Mononuclear cell (primary cell): ENCODE data around the gene KDF1. TPM values are rescaled to one million over a fixed set of nuclear protein-coding genes. Genes with fewer than 3 reads are reported as not detected.
"Not testable (repeated sequence)": the region's sequence is repeated elsewhere in the genome, so short reads cannot be mapped to it uniquely, and the experiment has no call there.

Source experiments
- H3K27me3 ChIP-seq: 2 replicates; pipeline ENCODE4 v1.6.0; 2011; ENCODE audit warnings: low read length, control low read depth; ENCODE audit not compliant: insufficient read depth
- H3K4me1 ChIP-seq: 2 replicates; pipeline ENCODE4 v1.5.1; 2011; ENCODE audit warnings: mild to moderate bottlenecking, low read length, control low read depth; ENCODE audit not compliant: insufficient read depth
- H3K4me3 ChIP-seq: 2 replicates; pipeline ENCODE4 v1.5.1; 2011; ENCODE audit warnings: mild to moderate bottlenecking, low read length, moderate library complexity
- H3K9me3 ChIP-seq: 2 replicates; pipeline ENCODE4 v1.5.1; 2011; ENCODE audit warnings: low read depth, mild to moderate bottlenecking, control low read depth, low read length
- total RNA-seq: library from RNA; depleted of rRNA; stranded (reverse); fragments of >200 nt; gene quantifications from one replicate; pipeline ENCODE4 v1.2.3, GENCODE V29; 2012

Gene KDF1
- total RNA-seq, 1 donor: 0.63 TPM

GRCh38 chr1:26950602-26951001 lies 9.7 kb downstream of the KDF1 start:
- no peak overlapping the region for H3K4me3 ChIP-seq
- H3K27me3 ChIP-seq: no peaks in the 10 kb centered on the region
- H3K9me3 ChIP-seq: no peaks in the 10 kb centered on the region
- H3K4me1 ChIP-seq: no peaks in the 10 kb centered on the region

- Histone ChIP-seq H3K27me3 (no peaks in the 10 kb centered on the region), H3K9me3 (no peaks in the 10 kb centered on the region), H3K4me1 (no peaks in the 10 kb centered on the region), H3K4me3 (no peak overlapping the region)
Observed at GRCh38 chr1:26949926-26950319, 10.3 kb downstream of the KDF1 start.

DNA sequence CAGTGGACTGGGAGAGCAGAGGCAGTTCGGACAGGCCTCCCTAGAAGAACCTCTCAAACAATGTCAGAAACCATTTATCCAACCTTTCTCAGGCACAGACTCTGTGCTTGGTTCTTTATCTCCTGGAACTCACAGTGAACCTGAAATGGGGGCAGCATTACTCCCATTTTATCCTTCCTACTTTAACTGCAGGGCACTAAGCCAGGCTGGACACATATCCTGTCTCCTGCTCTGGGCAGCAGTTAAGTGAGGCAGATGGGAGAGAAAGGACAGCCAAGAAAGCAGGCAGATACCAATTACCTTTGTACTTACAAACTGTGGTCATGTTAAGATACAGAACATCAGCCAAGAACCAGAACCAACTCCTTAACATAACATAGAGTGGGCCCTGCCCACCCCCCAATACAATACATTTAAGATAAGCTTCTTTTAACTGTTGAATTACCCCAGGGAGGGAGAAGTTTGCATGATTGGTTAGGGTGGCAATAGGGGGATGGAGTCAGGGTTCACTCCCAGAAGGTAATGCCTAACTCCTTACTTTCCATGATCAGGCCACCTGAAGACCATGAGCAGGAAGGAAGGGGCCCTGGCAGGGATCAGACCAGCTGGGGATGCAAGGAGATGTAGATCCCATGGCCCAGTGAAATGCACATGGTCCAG lies 10.9 kb downstream of the KDF1 start:
- H3K27me3 ChIP-seq: no peaks in the 10 kb centered on the region
- H3K4me1 ChIP-seq: no peaks in the 10 kb centered on the region
- H3K9me3 ChIP-seq: no peaks in the 10 kb centered on the region
- no peak overlapping the region for H3K4me3 ChIP-seq

DNA sequence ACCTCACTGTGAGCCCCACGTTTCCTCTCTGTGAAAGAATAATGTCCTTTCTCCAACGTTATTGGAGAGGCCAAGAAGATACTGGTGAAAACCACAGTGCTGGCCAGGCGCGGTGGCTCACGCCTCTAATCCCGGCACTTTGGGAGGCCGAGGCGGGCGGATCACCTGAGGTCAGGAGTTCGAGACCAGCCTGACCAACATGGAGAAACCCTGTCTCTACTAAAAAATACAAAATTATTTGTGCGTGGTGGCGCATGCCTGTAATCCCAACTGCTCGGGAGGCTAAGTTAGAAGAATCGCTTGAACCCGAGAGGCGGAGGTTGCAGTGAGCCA lies 11.6 kb downstream of the KDF1 start:
- not testable (repeated sequence) for H3K9me3 ChIP-seq, H3K4me3 ChIP-seq, H3K27me3 ChIP-seq, H3K4me1 ChIP-seq

DNA sequence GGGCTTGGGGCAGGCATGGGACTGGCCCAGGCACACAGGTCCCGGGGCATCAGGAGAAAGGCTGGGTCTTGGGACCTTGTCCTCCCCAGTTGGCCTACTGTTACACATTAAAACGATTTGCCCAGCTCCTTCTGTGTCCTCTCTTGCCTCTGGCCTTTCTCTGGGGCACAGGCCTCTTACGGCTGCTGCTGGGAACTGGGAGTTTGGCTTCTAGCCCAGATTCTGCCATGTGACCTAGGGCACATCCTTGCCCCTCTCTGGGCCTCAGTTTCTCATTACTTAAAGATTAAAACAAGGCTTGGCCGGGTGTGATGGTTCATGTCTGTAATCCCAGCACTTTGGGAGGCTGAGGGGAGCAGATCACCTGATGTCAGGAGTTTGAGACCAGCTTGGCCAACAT lies 14.0 kb downstream of the KDF1 start:
- H3K27me3 ChIP-seq: no peaks in the 10 kb centered on the region
- H3K4me1 ChIP-seq: no peaks in the 10 kb centered on the region
- H3K9me3 ChIP-seq: no peaks in the 10 kb centered on the region
- no peak overlapping the region for H3K4me3 ChIP-seq

GRCh38 chr1:26945728-26946127 lies 14.5 kb downstream of the KDF1 start:
- no peaks in the 10 kb centered on the region for H3K9me3 ChIP-seq

DNA sequence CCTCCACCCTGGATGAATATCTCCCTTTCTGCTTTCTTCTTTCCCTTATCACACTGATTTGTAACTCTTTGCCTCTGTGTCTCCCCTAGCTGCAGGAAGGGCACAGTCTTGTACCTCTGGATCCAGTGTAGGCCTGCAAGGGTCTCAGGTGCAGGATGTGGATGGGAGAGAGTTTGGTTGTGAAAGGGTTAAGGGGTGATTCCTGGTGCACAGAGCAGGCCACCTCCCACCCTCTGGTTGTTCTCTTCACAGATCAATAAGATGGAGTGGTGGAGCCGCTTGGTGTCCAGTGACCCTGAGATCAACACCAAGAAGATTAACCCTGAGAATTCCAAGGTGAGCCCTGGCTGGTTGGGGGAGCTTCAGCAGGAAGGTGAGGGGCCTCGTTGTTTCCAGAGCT lies 15.1 kb downstream of the KDF1 start:
- Histone ChIP-seq H3K4me3 (no peak overlapping the region), H3K27me3 (no peaks in the 10 kb centered on the region), H3K4me1 (no peaks in the 10 kb centered on the region), H3K9me3 (no peaks in the 10 kb centered on the region)

More at GRCh38 chr1:26945728-26946127, 14.5 kb downstream of the KDF1 start:
- no peaks in the 10 kb centered on the region for H3K4me1 ChIP-seq
- no peak overlapping the region for H3K4me3 ChIP-seq
- no peaks in the 10 kb centered on the region for H3K27me3 ChIP-seq

GRCh38 chr1:26942656-26943055 lies 17.6 kb downstream of the KDF1 start:
- Histone ChIP-seq H3K4me1 (no peaks in the 10 kb centered on the region), H3K27me3 (no peaks in the 10 kb centered on the region), H3K4me3 (no peak overlapping the region), H3K9me3 (no peaks in the 10 kb centered on the region)

GRCh38 chr1:26941311-26941710 lies 19.0 kb downstream of the KDF1 start:
- H3K4me1 ChIP-seq: no peaks in the 10 kb centered on the region

DNA sequence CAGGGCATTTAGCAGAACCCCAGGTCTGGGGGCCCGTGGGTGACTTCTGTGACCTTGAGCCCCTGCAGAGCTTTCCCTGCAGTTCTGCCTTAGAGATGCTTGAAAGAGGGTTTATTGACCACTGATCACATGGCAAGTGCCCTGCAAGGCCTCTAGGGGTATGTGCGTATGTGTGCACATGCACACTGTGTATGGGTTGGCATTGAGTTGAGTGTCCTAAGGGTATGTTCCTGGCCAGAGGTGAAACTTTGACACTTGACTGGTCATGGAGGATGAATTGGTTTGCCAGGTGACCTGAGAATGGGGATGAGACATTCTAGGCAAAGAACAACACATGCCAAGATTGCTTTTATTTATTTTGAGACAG lies 21.6 kb downstream of the KDF1 start:
- no peaks in the 10 kb centered on the region for H3K27me3 ChIP-seq
- no peak overlapping the region for H3K4me3 ChIP-seq
- no peaks in the 10 kb centered on the region for H3K9me3 ChIP-seq
- H3K4me1 ChIP-seq: no peaks in the 10 kb centered on the region

More at GRCh38 chr1:26941311-26941710, 19.0 kb downstream of the KDF1 start:
- Histone ChIP-seq H3K27me3 (no peaks in the 10 kb centered on the region), H3K9me3 (no peaks in the 10 kb centered on the region), H3K4me3 (no peak overlapping the region)

GRCh38 chr1:26938004-26938658 lies 22.1 kb downstream of the KDF1 start:
- no peaks in the 10 kb centered on the region for H3K9me3 ChIP-seq
- no peak overlapping the region for H3K4me3 ChIP-seq
- H3K4me1 ChIP-seq: no peaks in the 10 kb centered on the region
- no peaks in the 10 kb centered on the region for H3K27me3 ChIP-seq

DNA sequence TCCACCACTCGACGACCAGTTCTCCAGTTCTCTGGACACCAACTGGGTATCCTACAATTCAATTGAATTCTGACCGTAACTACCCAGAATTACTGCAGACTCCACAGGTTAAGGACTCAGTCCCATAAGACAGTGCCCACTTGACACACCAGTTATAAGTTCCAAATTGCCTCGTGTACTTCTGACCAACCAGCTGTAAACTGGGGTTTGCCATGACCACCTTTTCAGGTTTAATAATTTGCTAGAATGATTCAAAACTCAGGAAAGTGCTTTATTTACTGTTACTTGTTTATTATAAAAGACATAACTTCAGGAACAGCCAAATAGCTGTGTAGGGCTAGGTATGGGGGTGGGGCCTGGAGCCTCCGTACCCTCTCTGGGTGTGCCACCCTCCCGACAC lies 23.4 kb downstream of the KDF1 start:
- H3K4me1 ChIP-seq: peaks cover 11% of the 10 kb centered on the region
- no peaks in the 10 kb centered on the region for H3K9me3 ChIP-seq
- no peaks in the 10 kb centered on the region for H3K27me3 ChIP-seq
- no peak overlapping the region for H3K4me3 ChIP-seq

DNA sequence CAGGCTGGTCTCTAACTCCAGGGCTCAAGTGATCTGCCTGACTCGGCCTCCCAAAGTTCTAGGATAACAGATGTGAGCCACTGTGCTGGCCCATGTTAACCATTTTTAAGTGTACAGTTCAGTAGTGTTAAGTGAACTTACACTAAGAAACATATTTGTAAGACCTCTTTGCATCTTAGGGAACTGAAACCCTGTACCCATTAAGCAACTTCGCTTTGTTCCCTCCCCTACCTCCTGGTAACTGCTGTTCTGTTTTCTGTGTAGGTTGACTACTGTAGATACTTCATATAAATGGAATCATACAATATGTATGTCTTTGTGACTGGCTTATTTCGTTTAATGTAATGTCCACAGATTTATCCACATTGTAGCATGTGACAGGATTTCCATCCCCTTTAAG lies 27.7 kb downstream of the KDF1 start:
- H3K4me1 ChIP-seq: peaks cover 11% of the 10 kb centered on the region
- H3K9me3 ChIP-seq: no peaks in the 10 kb centered on the region
- no peaks in the 10 kb centered on the region for H3K27me3 ChIP-seq
- no peak overlapping the region for H3K4me3 ChIP-seq

- Histone ChIP-seq H3K9me3 (no peaks in the 10 kb centered on the region), H3K4me1 (peaks cover 24% of the 10 kb centered on the region), H3K4me3 (no peak overlapping the region), H3K27me3 (no peaks in the 10 kb centered on the region)
Observed at GRCh38 chr1:26923711-26924110, 36.6 kb downstream of the KDF1 start.

- H3K9me3 ChIP-seq: no peaks in the 10 kb centered on the region
- H3K4me1 ChIP-seq: peaks cover 24% of the 10 kb centered on the region
- no peaks in the 10 kb centered on the region for H3K27me3 ChIP-seq
- H3K4me3 ChIP-seq: no peak overlapping the region
Observed at GRCh38 chr1:26922901-26923300, 37.4 kb downstream of the KDF1 start.

DNA sequence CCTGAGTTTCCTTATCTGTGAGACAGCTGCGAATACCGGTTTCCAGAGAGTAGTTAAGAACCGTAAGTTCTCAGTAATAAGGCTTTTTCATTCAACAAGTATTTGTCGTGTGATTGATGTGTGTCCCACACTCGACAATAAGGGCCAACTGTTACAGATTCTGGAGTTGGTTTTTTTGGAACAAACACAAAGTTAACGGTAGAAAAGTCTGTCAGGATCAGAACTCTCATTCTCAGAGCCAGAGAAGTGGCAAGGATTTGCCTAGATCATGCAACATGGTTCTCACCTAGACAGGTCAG lies 37.9 kb downstream of the KDF1 start:
- H3K4me1 ChIP-seq: peaks cover 24% of the 10 kb centered on the region
- H3K27me3 ChIP-seq: no peaks in the 10 kb centered on the region
- no peaks in the 10 kb centered on the region for H3K9me3 ChIP-seq
- H3K4me3 ChIP-seq: peak overlapping the region; percentile 61
